DMS79 (cell line): ENCODE results near the gene HSD17B11.
"Not testable (repeated sequence)": the region's sequence is repeated elsewhere in the genome, so short reads cannot be mapped to it uniquely, and the experiment has no call there.

Experiments used
- DNase-seq: peaks from one replicate; lab custom pipeline; 2025; lab: John Stamatoyannopoulos, UW

HSD17B11 gene, protein sequence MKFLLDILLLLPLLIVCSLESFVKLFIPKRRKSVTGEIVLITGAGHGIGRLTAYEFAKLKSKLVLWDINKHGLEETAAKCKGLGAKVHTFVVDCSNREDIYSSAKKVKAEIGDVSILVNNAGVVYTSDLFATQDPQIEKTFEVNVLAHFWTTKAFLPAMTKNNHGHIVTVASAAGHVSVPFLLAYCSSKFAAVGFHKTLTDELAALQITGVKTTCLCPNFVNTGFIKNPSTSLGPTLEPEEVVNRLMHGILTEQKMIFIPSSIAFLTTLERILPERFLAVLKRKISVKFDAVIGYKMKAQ

DNA sequence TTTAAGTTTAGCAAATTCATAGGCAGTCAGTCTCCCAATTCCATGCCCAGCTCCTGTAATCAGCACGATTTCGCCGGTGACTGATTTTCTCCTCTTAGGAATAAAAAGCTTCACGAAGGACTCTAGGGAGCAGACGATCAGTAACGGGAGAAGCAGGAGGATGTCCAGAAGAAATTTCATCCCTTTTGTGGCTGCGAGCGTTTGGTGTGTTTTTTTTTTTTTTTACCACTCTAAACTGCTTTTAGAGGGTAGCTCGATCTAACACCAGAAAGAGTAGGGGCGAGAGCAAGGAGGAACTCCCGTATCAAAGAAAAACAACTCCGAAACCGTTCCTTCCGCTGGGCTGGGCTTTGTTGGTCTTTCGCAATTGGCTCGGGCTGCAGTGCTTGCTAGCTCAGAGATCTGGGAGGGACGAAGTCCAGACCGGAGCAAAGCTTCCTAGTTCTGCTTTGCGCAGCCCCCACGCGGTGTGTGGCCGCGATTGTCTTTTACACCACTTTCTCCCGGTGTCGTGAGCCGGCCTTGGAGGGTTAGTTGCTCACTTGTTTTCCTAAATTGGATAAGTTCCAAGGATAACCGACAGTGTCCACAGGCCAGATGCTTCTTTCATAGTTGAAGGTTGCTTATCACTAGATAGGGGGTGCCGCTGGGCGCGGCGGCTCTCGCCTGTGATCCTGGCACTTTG lies at the start of gene HSD17B11:
TSS of gene HSD17B11 (minus strand) at position 298 of the 685 bp plus-strand sequence. CDS start at position 180, 118 bp downstream.
- peak; percentile 82 for DNase-seq

DNA sequence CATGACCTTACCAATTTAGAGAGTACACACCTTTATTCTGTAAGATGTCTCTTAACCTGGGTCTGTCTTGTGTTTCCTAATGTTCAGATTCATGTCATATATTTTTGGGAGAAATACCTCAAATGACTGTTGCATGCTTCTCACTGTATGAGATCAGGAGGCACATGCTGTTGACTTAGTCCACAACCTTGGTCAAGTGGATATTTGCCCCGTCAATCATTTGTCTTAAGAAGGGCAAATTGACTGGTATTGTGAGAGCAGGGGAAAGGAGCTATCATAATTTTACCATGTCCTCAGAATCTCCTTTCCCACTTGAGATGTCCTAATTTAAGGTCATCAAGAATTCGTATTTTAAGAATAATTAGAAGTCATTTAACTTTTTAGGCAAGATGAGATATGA lies 42.4 kb upstream of the HSD17B11 start:
- no peak for DNase-seq

DNA sequence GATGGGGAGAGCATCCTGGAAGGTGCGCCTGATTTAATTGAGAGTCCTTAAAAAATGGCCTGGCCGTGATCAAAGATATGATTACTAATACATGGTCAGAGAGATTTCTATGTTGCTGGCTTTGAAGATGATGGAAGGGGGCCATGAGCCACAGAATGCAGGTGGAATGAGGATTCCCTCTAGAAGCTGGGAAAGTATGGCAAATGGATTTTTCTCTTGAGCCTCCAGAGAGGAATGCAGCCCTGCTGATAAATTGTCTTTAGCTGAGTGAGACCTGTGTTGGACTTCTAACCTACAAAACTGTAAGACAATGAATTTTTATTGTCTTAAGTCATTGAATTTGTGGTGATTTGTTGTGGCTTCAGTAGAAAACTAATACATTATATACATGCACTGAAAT lies 39.0 kb upstream of the HSD17B11 start:
- no peak for DNase-seq

DNA sequence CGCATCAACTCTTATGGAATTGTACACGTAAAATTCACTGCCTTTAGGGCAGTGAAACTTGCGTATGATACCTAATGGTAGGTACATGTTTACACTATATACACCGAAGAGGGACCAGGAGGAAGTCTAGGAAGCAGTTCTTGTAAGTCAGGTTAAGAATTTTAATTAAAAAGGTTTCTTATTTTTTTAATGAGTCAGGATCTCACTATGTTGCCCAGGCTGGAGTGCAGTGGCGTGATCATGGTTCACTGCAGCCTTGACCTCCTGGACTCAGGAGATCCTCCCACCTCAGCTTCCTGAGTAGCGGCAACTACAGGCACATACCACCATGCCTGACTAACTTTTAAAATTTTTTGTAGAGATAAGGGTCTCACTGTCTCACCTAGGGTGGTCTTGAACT lies 38.0 kb upstream of the HSD17B11 start:
- no peak for DNase-seq

DNA sequence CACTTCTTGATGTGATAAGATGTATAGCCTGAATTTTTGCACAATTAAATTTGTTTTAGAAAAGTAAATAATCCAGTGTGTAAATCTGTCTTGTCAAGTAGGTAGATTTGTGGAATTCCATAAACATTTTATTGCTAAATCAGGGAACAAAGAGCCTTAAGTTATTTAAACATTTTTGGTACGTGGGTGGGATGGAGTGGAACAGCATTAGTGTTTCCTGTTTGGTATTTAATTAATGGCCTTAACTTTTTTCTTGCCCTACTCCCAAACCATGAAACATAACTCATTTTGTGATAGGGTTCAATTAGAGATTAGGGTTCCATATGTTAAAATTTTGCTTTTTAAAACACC lies 36.5 kb upstream of the HSD17B11 start:
- DNase-seq = no peak

DNA sequence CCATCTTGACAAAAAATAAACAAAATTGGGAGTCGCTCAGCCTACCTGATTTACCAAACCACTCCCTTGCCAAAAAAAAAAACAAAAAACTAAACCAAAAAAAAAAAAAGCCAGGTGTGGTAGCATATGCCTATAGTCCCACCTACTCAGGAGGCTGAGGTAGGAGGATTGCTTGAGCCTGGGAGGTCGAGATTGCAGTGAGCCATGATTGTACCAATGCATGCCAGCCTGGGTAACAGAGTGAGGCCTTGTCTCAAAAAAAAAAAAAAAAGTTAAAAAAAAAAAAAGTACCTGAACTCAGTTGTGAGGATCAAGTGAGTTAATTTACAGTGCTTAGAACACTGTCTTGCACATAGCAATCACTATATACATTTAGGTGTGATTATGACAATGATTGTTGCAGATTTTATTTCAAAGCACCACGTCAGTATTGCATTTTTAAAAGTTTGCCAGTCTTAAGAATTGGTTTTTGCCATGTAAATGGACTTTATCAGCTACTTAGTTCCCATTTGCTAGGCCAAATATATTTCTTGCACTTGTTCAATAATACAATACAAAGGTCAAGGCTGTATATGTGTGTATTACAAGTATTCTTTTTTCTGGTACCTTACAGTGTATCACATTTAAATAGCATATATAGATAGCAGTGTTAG lies 36.0 kb upstream of the HSD17B11 start:
- DNase-seq = no peak

DNA sequence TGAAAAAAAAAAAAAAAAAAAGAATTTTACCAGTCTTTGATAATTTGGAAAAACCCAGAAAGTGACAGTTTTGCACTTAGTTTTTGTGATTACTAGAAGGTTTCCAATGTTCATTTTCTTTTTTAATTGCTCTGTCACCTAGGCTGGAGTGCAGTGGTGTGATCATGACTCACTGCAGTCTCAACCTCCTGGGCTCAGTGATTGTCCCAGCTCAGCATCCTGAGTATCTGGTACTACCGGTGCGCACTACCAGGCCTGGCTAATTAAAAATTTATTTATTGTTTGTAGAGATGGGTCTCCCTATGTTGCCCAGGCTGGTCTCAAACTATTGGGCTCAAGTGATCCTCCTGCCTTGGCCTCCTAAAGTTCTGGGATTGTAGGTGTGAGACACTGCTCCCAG lies 34.7 kb upstream of the HSD17B11 start:
- DNase-seq = no peak

DNA sequence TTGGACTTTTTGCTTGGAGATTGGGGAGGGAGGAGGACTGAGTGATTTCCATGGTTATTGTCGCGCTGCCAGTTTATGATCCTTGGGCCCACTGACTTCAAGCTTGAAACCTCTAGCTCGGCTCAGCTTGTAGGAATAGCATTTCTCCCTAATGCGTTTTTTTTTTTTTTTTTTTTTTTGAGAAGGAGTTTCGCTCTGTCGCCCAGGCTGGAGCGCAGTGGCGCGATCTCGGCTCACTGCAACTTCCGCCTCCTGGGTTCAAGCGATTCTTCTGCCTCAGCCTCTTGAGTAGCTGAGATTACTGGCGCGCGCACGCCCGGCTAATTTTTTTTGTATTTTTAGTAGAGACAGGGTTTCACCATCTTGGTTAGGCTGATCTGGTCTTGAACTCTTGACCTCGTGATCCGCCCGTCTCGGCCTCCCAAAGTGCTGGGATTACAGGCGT lies 33.1 kb upstream of the HSD17B11 start:
- DNase-seq = not testable (repeated sequence)

DNA sequence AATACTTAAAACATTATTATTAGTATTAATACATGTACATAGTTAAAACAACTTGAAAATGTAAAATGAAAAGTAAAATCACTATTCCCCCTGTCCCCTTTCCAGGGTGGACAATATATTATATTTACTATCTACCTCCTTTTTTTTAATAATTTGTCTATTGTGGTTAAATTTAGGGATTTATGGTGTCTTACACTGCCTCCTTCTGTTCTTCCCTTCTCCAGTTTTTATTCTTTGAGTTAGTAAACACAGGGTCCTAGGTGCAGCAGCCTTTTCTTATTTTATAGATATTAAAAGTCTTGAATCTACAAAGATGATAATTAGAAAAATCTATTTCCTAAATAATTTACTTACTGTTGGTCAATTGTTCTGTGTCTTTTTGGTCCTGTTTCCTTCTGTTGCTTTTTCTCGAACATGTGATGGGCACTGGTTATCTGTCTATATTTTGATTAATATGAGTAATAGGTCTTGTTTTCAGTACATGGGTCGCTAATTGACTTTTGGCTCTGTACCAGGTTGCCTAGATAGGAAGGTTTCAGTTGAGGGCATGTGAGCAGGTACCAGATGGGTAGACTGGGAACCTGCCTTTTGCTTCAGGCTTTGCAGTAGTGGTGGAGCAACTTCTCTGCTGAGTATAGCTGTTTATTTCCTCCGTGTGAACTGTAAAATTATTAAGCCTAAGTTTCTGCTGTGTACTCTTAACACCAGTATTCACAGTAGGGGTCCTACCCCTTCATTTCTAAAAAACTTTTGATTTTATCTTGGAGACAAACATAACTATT lies 32.5 kb upstream of the HSD17B11 start:
- DNase-seq = peak; percentile 11

DNA sequence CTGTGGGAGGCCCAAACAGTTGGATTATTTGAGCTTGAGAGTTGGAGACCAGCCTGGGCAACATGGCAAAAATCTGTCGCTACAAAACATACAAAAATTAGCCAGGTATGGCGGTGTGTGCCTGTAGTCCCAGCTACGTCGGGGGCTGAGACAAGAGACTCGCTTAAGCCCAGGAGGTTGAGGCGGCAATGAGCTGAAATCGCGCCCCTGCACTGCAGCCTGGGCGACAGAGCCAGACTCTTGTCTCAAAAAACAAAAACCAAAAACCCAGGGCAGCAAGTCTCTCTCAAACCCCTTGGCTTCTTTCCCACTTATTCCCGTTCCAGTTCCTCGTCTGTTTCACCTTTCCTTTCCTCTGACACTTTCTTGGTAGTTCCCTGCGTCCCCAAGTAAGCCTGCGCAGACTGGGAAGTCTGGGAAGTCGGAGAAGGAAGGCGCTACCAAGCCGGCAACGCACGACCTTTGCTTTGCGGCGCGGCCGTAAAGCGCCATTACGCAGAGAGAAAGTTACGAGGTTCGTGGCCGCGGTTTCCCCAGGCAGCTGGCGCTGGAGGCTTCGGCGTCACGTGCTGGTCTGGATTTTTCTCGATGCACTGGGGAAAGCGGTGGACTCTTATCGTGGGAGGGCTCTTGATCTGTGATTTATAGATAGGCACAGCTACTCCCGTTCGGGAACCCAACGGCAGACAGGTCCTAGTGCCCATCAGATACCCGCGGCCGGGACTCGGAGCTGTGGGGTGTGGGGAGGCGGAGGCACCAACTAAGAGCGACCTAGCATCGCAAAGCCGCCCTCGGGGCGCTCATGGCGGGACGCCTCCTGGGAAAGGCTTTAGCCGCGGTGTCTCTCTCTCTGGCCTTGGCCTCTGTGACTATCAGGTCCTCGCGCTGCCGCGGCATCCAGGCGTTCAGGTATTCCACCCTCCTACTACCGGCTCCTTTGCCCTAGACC lies 31.4 kb upstream of the HSD17B11 start, which contains the start of gene NUDT9:
TSS of gene NUDT9 (plus strand) at position 470 of the 949 bp plus-strand sequence. CDS start at position 803, 333 bp downstream.
- peak; percentile 91 for DNase-seq

DNA sequence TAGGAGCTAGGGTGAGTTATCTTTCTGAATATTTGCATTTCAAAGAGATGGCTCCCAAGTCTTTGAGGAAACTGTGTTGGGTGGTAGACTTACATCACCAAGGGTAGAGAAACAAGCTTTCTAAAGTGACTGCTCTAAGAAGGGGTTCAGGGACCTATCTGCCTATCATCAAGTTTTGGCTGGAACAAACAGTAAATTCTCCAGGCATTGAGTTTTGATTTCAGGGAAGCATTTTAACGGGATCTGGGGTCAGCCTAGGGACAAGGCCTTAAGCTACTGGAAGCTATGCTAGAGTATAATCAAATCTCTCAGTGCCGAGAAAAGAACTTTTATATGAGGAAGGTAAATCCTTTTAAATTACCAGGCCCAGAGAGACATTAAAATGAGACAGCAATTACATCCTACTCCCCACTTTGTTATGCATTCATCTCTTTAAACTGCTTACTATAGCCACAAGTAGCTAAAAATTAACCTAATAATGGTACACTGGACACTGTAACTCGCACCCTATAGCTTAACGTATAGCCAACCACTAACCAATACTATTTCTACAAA lies 29.4 kb upstream of the HSD17B11 start:
- no peak for DNase-seq

DNA sequence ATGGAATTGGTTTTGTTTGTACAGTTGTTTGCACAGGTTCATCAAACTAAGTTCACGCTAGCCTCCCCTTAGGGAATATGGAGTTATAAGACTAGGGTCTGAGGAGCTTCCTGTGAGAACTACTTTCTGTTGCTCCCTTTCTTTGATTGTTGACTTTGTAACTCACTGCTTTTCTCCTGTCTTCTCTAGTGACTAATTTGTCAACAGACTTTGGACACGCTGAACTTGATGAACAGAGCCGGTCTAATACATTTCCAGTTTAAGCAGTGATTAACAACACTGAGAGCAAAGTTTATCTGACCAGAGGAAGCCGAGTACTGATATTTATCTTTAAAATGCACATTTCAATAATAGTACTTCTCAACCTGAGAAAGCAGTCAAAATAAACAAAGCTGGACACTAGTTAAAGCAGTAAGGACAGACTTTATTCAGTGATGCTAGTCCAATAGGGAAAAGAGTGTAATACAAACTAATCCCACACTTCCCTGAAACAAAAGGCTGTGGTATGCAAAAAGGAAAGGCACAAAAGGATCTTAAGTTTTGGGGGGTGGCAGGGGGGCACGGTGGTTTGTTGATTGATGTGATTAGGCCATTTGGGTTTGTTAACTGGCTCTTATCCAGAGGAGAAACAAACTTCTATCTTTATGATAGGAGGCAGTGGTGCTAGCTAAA lies 28.7 kb upstream of the HSD17B11 start:
- DNase-seq = no peak

DNA sequence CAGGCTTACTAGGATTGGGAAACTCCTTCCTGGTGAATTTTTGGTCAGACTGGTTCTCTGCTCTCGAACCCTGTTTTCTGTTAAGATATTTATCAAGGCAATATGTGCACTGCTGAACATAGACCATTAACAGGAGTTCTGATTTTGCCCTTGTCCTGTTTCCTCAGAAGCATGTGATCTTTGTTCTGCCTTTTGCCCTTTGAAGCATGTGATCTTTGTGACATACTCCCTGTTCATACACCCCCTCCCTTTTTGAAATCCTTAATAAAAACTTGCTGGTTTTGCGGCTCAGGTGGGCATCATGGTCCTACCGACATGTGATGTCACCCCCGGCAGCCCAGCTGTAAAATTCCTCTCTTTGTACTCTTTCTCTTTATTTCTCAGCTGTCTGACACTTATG lies 27.4 kb upstream of the HSD17B11 start:
- not testable (repeated sequence) for DNase-seq

DNA sequence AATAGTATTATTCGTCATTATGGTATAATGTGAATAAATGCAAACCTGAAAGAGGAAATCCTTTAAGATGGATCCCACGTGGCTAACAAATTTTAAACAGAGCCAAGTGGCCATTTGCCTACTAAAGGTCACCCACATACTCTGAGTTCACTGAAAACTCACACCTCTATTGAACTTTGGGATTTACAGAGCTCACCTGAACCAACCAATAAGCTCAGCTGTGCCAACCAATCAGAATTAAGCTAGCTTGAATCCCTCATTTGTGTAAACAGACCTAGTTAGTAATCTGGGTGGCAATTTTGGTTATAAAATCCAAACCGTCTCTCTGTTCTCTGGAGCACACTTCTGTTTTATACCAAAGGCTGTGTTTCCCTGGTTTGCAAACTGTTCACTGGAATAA lies 26.0 kb upstream of the HSD17B11 start:
- DNase-seq = no peak

DNA sequence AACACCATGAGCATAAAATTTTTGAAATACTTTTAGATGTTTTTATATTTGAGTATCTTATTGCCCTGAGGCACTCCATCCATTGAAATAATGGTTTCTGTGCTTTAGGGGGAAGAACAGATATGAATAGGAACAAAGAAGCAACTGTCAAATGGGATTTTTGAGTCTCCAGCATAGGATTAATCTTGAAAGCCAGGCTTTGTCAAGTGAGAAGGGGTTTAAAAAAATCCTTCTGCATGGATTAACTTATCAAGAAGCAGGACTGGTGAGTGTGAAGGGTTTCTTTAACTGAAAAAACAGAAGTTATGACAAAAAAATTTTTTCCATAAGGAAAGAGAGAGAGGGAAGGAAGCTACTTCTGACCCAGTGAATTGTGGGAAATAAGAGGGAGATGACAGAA lies 23.8 kb upstream of the HSD17B11 start:
- no peak for DNase-seq

DNA sequence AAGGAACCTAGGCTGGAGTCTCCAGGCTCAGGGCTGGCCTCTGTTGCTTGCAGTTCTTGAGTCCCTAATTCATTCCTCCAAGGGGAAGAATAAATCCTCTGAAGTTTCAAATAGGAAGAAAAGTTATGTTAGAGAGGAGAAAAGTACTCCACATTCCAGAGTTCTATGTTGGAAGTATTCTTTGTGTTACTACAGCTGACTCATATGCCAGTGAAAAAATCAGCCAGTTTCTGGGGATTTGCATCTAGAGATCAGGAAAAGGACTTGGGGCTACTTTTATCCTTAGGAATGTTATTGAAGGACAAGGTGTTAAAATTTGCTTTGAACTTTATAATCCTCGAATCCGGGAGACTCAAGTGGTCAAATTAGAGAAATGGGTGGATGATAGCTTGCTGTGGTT lies 19.7 kb upstream of the HSD17B11 start:
- DNase-seq = no peak

DNA sequence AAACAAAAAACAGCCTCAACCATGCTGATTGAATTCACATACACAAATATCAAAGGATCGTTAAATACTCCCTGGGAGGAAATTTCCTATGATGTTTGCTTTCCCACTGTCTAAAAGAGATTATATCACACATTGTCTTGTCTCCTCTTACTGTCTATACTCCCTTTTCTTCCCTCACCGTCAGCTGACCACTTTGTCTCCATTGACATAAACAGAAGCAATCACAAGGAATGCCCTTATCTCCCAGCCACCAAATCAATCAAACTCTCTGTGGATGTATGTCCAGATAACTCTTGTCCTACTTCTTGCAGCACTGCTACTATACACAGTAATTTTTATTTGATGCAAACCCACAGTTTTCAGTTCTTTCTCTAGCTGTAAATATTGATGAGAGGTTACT lies 19.2 kb upstream of the HSD17B11 start:
- DNase-seq = no peak

DNA sequence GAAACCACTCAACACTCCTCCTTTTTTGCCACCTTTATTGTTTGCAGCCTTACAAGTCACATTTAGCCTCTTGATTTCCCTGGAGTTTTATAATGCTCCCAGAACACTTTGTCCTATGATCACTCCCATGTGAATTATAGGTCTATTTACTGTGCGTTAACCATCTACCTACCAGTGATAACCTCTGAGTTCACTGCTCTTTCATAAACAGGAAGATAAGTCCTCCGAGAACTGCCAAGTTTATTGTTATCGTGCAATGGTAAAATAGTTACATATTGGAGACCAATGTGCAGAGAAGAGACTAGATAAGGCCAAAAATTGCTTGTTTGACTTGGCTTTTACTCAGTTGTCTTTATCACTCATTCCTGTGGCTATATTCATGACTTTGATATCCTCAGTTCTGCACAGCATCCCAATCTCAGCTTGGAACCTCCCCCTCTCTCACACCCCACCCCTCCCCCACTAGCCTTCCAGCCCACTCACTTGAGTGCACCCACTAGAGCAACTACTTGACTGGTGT lies 18.5 kb upstream of the HSD17B11 start:
- no peak for DNase-seq

DNA sequence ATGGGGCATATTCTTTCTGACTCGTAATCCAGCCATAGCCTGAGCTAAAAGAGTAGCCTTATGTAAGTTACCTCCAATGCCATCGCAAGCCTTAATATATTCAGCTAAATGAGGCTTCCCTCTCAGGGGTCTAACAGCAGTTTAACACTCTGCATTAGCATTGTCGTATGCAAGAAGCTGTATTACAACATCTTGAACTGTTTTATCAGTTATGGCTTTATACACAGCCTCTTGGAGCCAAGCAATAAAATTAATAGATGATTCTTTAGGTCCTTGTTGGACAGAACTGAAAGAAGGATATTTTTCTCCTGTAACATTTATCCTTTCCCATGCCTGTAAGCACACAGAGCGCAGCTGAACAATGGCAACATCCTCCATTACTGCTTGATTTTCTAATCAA lies 15.9 kb upstream of the HSD17B11 start:
- not testable (repeated sequence) for DNase-seq

DNA sequence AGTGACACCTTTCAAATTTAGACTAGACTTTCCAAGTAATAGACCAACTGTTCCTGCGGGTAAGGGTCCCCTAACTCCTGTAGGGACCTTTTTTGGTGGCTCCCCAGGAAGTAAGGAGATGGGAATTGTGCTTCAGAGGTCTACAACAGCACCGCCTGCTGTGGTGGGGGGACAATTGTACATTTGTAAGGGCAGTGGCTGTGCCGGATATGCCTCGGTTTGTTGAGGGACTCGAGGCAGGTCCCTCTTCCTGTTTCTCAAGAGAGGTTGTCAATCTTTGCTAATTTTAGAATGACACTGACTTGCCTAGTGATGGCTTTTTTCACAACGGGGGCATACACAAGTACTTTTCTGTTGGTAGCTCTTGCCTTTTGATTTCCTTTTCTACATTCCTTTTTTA lies 15.5 kb upstream of the HSD17B11 start:
- no peak for DNase-seq
